Fibroblast of skin of right biceps (primary cell): ENCODE results near the gene HSF5.
A peak's percentile ranks its signal among the peaks of the same experiment; 100 is the strongest.
"Not testable (repeated sequence)": the region's sequence is repeated elsewhere in the genome, so short reads cannot be mapped to it uniquely, and the experiment has no call there.

ENCODE experiments used
- DNase-seq: peaks from one replicate; pipeline ENCODE4 v3.0.0-alpha.2; 2013

Gene HSF5

GRCh38 chr17:58515286-58515685, 27.1 kb upstream of the HSF5 start:
- no peak for DNase-seq

- DNase-seq = no peak
These were observed 26.6 kb upstream of the HSF5 start for GRCh38 chr17:58514770-58515157.

- peak; percentile 80 for DNase-seq
These were observed 26.0 kb upstream of the HSF5 start, which contains the start of gene MTMR4 for GRCh38 chr17:58513965-58514769. Gene MTMR4 (minus strand): TSS chr17:58514638. CDS start chr17:58514407, 231 bp downstream.

GRCh38 chr17:58513267-58513964, 25.2 kb upstream of the HSF5 start:
- DNase-seq = no peak

DNA sequence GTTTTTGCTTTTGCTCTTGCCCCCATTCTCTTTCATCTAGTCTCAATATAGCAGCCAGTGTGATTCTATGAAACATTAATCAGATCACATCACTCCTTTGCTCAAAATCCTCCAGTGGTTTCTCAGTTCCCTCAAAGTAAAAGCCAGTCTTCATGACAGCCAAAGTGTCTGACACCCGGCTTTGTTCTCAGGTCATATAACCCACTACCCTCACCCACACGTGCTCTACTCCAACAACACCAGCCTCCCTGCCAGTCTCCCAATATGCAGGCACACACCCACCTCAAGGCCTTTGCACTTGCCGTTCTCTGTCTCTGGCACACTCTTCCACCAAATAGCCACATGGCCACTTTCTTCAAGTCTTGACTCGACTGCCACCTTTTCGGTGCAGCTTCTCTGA, 21.9 kb upstream of the HSF5 start:
- no peak for DNase-seq

DNA sequence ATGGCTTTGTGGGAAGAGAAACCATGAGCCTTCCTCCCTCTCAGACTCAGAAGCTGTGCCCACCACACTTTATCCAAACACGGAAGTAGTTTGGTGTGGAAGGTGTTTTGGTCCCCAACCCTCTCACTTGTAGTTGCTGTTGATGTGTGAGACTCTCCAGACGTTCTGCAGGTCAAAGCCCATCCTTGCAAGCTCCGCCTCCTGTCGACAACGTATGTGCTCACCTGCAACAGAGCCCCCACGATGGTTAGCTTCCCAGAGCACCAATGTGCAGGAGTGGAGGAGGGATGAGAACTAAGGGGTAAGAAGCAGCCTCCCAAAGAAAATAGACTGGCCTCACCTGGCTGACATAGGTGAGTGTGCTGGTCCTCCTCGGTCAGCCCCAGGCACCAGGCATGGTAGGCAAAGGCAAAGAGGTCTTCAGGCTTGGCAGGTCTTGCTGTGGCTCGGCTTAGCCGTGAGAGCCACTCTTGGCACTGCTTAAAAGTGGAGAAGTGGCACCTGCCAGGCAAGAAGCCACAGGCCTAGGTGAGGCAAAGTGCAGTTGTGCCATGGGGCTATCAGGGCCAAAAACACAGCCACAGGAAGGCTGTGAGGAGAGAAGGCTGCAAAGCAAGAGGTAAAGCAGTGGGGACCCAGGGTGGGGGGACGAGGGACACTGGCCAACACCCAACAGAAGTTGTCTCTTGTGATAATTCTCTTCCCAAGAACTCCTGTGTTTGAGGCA, 20.3 kb upstream of the HSF5 start:
- DNase-seq = no peak

DNA sequence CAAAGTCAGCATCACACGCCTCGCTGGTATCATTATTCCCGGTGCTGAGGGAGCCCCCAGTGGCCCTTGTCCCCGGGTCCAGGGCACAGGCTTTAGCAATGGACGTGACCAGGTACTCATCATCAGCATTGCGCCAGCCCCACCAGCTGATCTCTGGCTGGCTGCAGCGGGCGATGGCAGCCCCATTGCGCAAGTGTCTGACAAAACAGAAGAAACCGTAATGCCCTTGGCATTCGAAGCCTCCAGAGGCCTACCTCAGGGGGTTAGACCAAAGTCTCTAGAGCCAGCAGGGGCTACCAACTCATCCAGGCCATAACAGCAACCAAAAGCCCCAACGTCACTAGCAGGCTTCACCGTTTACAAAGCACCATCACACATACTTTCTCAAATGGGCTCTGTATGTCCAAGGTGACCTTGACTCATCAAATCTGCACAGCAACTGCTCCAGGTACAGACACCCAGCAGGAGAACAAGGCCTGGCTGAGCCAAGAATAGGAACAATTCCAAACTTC, 19.0 kb upstream of the HSF5 start:
- DNase-seq = no peak

DNA sequence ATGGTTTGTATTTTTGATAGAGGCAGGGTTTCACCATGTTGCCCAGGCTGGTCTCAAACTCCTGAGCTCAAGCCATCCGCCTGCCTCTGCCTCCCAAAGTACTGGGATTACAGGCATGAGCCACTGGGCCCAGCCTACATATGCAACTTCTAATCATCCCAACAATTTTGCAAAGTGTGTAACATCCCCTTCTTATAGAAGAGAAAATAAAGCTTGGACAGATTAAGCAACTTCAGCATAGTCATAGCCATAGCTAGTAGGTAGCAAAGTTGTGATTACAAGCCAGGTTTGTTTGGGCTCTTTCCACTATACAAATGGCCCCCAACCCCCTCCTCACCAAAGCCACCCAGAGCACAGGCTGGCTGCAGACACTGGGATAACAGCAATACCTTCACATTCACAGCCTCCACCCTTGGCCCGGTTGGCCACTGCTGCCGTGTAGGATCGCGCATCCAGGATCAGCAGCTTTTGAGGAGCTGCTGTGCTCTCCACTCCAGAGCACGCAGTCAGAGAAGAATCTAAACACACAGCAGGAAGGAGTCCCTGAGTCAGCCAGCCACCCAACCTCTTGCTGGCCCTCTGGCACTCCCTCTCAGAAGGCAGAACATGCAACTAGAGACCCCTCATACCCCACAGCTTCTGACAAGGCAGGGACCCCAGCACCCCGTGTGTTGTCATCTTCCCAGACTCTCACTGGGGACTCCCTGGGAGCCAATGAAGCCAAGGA, 18.3 kb upstream of the HSF5 start:
- no peak for DNase-seq

GRCh38 chr17:58504826-58505351, 16.7 kb upstream of the HSF5 start:
- DNase-seq = no peak

- no peak for DNase-seq
These were observed 15.7 kb upstream of the HSF5 start for GRCh38 chr17:58503866-58504265.

- not testable (repeated sequence) for DNase-seq
These were observed 14.9 kb upstream of the HSF5 start for GRCh38 chr17:58503134-58503533.

DNA sequence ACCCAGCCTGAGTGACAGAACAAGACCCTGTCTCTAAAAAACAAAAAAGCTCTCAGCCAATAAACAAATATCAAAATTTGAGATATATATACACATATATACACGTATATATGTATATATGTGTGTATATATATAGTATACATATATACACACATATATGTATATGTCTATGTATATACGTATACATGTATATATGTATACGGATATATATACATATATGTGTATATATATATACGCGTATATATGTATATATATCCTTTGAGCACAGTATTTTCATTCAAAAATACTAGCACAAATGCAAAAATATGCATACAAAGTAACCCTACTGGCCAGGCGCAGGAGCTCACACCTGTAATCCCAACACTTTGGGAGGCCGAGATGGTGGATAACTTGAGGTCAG, 13.2 kb upstream of the HSF5 start:
- DNase-seq = no peak

DNA sequence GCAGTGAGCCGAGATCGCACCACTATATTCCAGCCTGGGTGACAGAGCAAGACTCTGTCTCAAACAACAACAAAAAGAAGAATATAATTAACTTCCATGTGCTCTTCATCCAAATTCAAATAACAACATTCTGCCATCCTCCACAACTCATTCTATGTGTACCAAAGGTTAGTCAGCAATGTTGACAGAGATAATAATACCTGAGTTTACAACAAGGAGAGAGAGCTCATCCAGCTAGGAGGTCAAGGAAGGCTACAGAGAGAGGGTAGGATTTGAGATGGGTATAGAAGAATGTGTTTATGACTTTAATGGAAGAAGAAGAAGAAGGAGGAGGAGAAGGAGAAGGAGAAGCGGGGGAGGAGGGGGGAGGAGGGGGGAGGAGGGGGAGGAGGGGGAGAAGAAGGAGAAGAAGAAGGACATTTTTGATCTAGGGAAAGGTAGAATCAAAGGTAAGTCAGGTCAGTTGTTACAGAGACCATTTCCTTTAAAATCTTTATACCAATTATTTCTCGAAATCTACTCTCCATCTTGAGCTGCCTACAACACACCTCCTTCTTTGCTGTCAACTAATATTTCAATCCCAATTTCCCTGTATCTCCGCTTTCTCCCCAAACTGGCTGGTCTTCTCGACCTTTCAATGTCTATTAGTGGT, 10.1 kb upstream of the HSF5 start:
- DNase-seq = no peak

DNA sequence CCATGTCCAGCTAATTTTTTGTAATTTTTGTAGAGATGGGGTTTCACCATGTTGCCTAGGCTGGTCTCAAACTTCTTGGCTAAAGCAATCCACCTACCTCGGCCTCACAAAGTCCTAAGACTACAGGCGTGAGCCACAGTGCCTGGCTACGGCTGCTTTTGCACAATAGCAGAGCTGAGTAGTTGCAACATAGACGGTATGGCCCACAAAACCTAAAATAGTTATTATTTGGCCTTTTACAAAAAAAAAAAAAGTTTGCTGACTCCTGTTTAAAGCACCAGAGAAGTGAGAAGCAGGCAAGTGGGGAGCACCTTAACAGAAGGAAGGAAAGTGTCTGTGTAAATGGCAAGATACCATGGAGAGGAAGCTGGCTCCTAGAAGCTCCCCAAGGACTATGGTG, 5.3 kb upstream of the HSF5 start:
- no peak for DNase-seq

- DNase-seq = no peak
These were observed 4.3 kb upstream of the HSF5 start for GRCh38 chr17:58492238-58493121.

DNA sequence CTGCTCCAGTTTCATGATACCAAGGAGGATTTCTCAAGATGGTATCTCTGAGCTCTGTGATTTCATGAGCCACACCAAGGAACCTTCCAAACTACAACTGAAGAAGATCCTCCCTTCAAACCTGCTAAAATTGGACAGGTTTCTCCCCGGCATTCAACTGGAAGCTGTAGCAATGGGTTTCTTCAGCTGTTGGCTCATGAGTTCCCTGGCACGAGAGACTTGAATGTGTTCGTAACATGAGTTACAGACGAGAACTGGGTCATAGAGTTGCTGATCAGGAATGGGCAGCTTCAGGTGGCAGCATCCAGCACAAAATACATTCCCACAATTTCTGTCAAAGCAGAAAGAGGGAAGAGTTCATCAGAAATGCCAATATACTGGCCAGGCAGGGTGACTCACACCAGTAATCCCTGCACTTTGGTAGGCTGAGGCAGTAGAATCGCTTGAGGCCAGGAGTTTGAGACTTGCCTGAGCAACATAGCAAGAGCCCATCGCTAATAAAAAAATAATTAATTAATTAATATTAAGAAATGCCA, 3.4 kb upstream of the HSF5 start:
- DNase-seq = no peak

GRCh38 chr17:58488428-58488890, 251 bp upstream of the HSF5 start:
- no peak for DNase-seq

DNA sequence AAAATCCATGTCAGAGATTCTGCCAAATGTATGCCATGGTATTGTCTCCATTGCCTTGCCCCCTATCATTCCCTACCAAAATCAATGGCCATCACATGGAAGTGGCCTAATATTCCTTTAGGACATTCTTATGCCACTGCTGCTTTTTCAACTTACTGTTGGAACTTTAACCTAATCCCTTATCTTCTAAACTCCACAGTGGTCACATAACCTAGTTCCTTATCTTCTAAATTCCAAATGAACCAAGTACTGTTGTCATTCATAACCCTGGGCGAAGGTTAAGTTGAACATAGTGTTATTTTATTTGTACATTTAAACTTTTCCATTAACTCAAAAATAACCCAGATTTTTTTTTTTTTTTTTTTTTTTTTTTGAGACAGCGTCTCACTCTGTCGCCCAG, 3.6 kb downstream of the HSF5 start:
- DNase-seq = no peak

- not testable (repeated sequence) for DNase-seq
These were observed 6.4 kb downstream of the HSF5 start for GRCh38 chr17:58481798-58482197.

DNA sequence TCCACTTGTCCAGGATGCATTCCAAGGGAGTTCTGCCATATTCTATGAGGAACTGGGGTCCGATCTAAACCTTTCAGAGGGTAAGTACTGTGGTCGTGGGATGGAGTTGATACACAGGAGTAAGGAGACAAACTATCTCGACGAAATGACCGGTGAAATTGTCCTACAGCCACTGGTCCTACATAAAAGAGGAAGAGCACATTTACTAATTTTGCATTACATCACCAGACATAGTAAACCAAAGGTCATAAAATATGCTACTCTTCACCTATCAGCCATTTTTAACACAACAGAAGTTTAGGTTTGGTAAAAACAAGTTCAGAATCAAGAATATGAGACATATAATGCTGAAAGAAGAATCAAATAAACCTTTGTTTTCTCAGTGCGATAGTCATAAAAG, 8.1 kb downstream of the HSF5 start:
- DNase-seq = no peak

DNA sequence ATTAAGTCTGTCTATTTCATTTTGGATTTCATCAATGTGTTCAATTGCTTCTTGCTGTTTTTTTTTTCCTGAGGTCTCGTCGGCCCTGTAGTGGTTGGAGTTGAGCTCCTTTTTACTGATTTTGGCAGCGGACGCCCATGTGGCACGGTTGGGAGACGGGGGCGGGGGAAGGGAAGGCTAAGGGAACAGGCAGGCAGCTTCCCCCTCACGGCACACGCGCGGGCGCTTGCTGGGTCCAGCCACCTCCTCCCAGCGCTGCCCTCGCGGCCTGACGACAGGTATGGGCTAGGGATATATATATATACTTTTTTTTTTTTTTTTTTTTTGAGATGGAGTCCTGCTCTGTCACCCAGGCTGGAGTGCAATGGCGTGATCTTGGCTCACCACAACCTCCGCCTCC, 11.4 kb downstream of the HSF5 start:
- DNase-seq = no peak
